Measurements from ENCODE around the gene RHBG.

RHBG gene

DNA sequence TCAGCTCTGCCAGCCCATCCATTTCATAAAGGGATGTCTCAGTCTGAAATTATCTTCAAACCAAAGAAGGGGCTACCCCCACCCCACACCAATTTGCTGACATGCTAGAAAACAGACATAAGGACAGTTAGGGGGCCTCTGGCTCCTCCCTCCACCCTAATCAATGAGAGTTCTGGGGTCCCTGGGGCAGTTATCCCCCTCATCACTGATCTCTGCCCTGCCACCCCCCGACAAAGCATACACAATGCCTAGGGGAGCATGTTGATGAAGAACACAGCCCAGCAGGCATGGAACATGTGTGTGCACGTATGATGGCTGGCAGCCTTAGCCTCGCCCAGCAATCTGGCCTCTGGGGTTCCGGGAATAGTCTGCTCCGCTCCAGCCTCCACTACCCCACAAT is 58.9 kb downstream of the RHBG start:
- no peak for DNase-seq (ENCODE audit: low spot score)

DNA sequence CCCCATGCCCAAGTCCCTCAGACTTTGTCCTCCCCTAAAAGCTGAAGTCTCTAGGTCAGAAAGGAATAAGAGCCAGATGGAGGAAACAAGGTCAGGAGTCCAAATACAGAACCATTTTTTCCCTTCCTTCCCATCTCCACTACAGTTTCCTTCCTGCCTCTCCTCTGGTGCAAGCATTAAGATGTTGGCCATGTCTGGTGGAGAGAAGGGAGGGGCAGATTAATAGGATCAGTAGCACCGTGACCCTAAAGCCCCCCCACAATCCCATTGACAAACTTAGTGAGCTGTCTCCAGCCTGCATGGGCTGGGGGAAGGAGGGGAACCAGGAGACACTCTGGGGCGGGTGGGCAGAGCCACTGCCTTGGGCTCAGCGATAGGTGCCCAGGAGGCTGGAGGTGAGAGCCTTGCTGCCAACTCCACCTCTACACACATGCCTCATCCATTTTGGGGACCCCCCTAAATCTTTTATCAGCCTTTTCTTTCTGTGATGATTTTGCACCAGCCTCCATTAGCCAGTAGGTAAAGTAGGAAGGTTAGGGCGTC is 59.8 kb downstream of the RHBG start:
- no peak for DNase-seq (ENCODE audit: low spot score)

DNA sequence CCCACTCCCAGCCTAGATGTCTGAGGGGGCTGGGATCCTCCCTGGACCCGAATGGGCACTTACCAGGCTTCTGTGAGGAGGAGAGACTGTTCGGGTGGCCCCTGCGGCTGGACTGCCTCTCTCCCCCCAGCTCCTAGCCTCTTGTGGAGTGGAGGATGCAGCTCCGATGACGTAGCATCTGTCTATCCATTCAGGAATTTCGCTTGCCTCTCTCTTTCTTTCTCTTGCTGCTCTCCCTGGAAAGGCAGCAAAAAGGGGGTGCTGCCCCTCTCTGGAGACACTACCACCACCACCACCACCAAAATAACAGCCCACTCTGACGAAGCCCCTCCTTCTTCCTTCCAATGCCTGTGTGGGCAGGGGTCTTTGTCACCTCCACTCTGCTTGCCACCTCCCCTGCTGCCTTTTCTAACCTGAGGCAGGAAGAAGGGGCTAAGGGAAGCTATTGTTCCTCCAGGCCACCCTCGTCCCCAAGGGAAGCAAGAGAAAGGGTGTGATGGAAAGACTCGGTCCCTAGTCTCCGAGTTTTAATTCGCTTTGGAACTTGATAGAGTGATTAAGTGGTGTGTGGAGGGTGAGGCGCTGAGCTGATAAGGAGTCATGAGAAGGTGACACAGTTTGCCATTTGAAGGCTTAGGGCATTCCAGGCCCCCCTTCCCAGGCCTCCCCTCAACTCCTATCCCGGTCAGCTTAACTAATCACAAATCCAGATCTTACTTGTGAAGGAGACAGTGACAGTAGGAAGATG is 60.5 kb downstream of the RHBG start:
- DNase-seq (ENCODE audit: low spot score): no peak

DNA sequence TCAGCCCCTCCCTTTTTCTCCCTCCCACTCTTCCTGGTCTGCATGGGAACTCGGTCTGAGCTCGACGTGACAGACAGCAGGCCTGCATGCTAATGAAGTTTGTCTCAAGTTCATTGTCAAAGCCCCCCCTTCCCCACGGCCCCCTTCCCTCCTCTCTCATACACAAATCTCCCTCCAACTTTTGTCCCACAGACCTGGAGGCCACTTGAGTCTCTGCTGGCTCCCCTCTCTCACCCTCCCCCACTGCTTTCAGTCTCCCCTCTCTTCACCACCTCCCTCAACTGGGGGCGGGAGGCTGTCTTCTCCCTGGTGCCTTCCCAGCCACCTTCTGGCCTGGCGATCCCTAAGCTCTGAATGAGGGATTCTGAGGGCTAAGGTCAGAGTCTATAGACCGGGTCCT is 61.3 kb downstream of the RHBG start:
- no peak for DNase-seq (ENCODE audit: low spot score)

DNA sequence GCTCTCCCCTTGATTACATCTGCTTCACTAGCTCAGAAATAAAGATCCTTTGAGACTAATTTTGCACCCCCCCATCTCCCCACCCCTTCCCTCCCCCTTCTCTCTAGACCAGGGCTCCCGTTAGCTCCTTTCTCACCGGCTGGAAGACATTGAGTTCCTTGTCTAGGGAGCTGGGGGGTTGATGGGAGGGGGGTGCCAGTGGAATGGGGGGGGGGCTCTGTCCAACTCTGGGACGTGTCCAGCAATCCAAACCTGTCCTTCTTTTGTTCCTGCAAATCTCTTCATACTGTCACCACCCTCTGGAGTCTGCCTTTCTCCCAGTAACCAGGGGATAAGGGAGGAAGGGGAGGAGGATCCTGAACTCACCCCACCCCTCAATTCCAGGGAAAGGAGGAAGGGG is 61.9 kb downstream of the RHBG start:
- DNase-seq (ENCODE audit: low spot score): no peak

DNA sequence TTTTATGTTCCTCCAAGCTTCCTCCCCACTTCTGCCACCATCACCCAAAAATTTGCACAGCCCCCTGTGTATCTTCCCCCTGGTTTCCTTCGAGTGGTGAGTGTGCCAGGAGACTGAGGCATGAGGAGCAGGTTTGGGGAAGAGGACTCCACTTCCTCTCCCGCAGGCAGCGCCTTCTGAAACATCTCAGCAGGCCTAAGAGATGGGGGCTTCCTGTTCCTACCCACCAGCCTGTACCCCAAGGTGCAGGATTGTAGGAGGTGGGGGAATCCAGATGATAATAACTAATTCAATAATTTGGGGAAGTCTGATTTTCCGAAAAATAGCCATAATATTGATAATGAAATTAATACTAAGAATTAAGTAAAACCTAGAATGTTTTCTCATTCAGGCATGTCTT is 62.4 kb downstream of the RHBG start:
- DNase-seq (ENCODE audit: low spot score): no peak

DNA sequence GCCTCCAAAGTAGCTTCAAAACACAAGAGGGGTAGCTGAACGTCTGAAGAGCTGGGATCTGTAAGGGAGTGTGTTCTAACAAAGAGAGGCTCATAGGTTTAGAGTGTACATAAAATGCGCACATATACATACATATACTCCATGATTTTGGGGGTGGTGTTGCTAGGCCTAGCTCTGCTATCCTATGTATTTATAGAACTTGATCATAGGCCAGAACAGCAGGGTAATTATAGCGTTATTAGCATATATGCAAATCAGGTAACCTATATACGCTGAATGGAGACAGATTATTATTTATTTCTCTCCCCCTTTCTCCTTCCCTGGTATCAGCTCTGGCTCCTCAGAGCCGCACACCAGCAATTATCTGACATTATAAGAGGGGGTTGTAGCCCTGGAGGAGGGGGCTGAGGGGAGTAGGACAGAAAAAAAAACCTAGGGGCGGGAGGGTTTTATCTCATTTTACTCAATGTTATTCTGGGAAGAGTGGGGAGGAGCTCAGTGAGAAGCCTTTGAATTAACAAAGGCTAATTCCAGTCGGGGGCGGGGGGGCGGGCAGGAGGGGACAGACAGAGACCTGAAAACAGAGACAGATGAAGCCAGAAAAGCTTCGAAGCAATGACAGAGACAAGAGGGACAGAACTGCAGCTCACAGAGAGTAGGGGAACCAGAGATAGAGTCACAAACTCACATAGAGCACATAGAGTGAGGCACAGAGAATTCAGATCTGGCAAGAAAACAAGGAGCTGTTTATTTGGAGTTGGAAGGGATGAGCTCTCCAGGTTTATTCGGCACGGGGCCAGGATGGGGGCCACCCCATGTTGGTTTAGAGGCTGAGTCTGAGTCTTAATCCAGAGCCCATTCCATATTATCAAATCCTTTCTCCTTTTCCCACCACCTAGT is 63.0 kb downstream of the RHBG start:
- DNase-seq (ENCODE audit: low spot score): no peak

DNA sequence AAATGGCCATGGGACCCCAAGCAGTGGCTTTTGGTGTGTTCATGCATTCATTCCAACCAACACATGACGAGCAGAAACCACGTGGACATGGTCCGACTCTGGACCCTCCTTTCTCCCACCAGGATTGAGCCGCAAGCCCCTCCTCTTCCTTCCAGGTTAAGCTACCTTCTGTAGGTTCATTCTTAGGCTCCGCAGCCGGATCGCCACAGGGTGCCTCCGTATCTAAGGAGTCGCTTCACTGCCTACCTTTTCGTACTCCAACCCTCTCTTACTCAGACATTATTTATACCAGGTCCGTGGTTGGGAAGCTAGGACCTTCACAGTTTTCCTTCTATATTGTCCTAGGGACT is 63.6 kb downstream of the RHBG start:
- DNase-seq (ENCODE audit: low spot score): no peak

DNA sequence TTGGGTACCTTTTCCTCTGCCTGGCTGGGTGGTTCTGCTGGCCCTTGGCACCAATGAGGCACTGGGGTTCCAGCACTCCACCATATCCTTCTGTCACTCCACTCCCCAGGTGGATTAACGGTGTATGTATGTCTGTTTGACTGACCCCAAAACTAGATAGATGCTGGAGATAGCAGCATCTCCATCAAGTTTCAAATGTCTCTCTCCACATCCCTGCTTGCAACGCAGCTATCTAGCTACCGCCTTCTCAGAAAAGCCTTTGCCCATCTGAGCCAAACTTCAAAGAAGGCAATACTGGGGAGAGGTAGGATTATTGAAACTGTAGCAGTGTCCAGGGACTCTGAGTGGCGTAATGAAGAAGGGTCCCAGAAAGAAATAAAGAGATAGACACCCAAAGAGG is 64.0 kb downstream of the RHBG start:
- DNase-seq (ENCODE audit: low spot score): no peak

DNA sequence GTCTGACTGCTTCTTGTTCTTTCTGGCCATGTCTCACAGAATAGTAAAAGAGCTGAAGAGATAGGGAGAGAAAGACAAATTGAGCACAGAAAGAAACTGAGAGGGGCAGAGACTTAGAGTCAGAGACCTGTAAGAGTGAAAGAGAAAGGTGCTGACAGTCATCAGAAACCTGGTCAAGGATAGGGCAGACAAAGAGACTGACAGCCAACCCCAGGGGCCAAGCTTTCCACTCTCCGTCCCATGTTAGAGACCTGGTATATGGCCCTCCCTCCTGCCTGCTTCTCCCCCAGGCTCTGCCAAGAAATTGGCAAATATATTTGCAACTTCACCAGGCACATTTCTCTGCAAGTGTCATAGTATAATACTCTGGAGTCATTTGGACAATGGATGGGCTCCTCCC is 64.6 kb downstream of the RHBG start:
- DNase-seq (ENCODE audit: low spot score): no peak

Data from putamen (tissue), 1 donor.